Measurements from ENCODE around the gene SYTL3. TPM values are rescaled to one million over a fixed set of nuclear protein-coding genes. Genes with fewer than 3 reads are reported as not detected.

The SYTL3 gene
- total RNA-seq, 4 donors from 2014 or later, result 1.8 to 5.7 (median 2.9) TPM

GRCh38 chr6:158638324-158638854 is 11.5 kb upstream of the SYTL3 start:
- intact Hi-C loops (cut with DNase I; ENCODE audit: low total_unique reads), result no loop called here
- DNase-seq (ENCODE audit: low spot score in 2 of 2), result no peak

GRCh38 chr6:158639056-158639455 is 10.8 kb upstream of the SYTL3 start:
- TF ChIP-seq CTCF (IDR thresholded peaks at IDR 0.05) (no peak), POLR2A (IDR thresholded peaks at IDR 0.05) (no peak)
- 90 to 93% methylated on average over 5 of the region's 5 CpGs for WGBS, 2 donors
- DNase-seq (ENCODE audit: low spot score in 2 of 2), result no peak
- H3K4me3 ChIP-seq (ENCODE audit: low read depth, poor library complexity, severe bottlenecking), result no peak overlapping the region
- intact Hi-C loops (cut with DNase I; ENCODE audit: low total_unique reads), result no loop called here

More at GRCh38 chr6:158638324-158638854, 11.5 kb upstream of the SYTL3 start:
- TF ChIP-seq CTCF (IDR thresholded peaks at IDR 0.05), result no peak
- no peak for TF ChIP-seq POLR2A (IDR thresholded peaks at IDR 0.05)
- 94 to 97% methylated on average over 3 of the region's 3 CpGs for WGBS, 2 donors
- no peak overlapping the region for H3K4me3 ChIP-seq (ENCODE audit: low read depth, poor library complexity, severe bottlenecking)

GRCh38 chr6:158640519-158640918 is 9.3 kb upstream of the SYTL3 start:
- WGBS, 2 donors, result 93 to 97% methylated on average over 2 of the region's 2 CpGs
- DNase-seq (ENCODE audit: low spot score in 2 of 2), result no peak
- no peak for TF ChIP-seq POLR2A (IDR thresholded peaks at IDR 0.05)
- TF ChIP-seq CTCF (IDR thresholded peaks at IDR 0.05), result no peak
- intact Hi-C loops (cut with DNase I; ENCODE audit: low total_unique reads), result no loop called here
- no peak overlapping the region for H3K4me3 ChIP-seq (ENCODE audit: low read depth, poor library complexity, severe bottlenecking)

GRCh38 chr6:158642097-158642601 is 7.7 kb upstream of the SYTL3 start:
- intact Hi-C loops (cut with DNase I; ENCODE audit: low total_unique reads), result no loop called here
- H3K4me3 ChIP-seq (ENCODE audit: low read depth, poor library complexity, severe bottlenecking), result no peak overlapping the region
- DNase-seq (ENCODE audit: low spot score in 2 of 2), result peak in 1 of 2 donors; percentile 73
- WGBS, 2 donors, result 58 to 62% methylated on average over 8 of the region's 8 CpGs
- TF ChIP-seq POLR2A (IDR thresholded peaks at IDR 0.05) (no peak), CTCF (IDR thresholded peaks at IDR 0.05) (no peak)

GRCh38 chr6:158643836-158644230 is 6.0 kb upstream of the SYTL3 start:
- WGBS, 2 donors, result 1% methylated on average over 18 to 20 of the region's 21 CpGs
- TF ChIP-seq CTCF (IDR thresholded peaks at IDR 0.05) (no peak), POLR2A (IDR thresholded peaks at IDR 0.05) (no peak)
- DNase-seq (ENCODE audit: low spot score in 2 of 2), result no peak
- intact Hi-C loops (cut with DNase I; ENCODE audit: low total_unique reads), result no loop called here
- H3K4me3 ChIP-seq (ENCODE audit: low read depth, poor library complexity, severe bottlenecking), result peak overlapping the region; percentile 86

Data from lower leg skin (tissue), 4 donors.